GM12878 (cell line): ENCODE measurements around the gene LEKR1. TPM values are rescaled to one million over a fixed set of nuclear protein-coding genes. Genes with fewer than 3 reads are reported as not detected.

ENCODE experiments used
- BCL11A ChIP-seq: IDR thresholded peaks from 2 replicates; pipeline ENCODE4 v1.6.1; 2011; ENCODE audit warnings: low read depth, low read length
- BMI1 ChIP-seq: fragments of 450-650 bp; IDR thresholded peaks from 2 replicates; pipeline ENCODE4 v1.6.1; 2016; ENCODE audit warnings: mild to moderate bottlenecking, moderate library complexity, borderline replicate concordance
- BRCA1 ChIP-seq: IDR thresholded peaks from 2 replicates; pipeline ENCODE4 v1.6.1; 2011; ENCODE audit warnings: low read depth, low read length, improper control_type of control experiment
- ESRRA ChIP-seq: IDR thresholded peaks from 2 replicates; pipeline ENCODE4 v1.6.1; 2012; ENCODE audit warnings: mild to moderate bottlenecking, low read length, improper control_type of control experiment
- KLF5 ChIP-seq: fragments of 450-650 bp; IDR thresholded peaks from 2 replicates; pipeline ENCODE4 v1.6.1; 2014; ENCODE audit warnings: mild to moderate bottlenecking; ENCODE audit not compliant: partially characterized antibody
- LARP7 ChIP-seq: fragments of 450-650 bp; IDR thresholded peaks from 2 replicates; pipeline ENCODE4 v1.6.1; 2017; ENCODE audit warnings: mild to moderate bottlenecking
- MEF2B ChIP-seq: fragments of 450-650 bp; IDR thresholded peaks from 2 replicates; pipeline ENCODE4 v1.6.1; 2018; ENCODE audit warnings: mild to moderate bottlenecking, moderate library complexity; ENCODE audit not compliant: partially characterized antibody, poor library complexity, severe bottlenecking
- MTA2 ChIP-seq: fragments of 450-650 bp; IDR thresholded peaks from 2 replicates; pipeline ENCODE4 v1.6.1; 2016; ENCODE audit warnings: low read depth, mild to moderate bottlenecking, moderate library complexity
- POLR2A ChIP-seq: IDR thresholded peaks from 2 replicates; pipeline ENCODE4 v1.6.1; 2011; ENCODE audit warnings: low read depth, mild to moderate bottlenecking, low read length
- RELA ChIP-seq: fragments of 450-650 bp; IDR thresholded peaks from 2 replicates; pipeline ENCODE4 v1.8.0; 2014; ENCODE audit warnings: borderline replicate concordance; ENCODE audit not compliant: partially characterized antibody
- SMAD1 ChIP-seq: fragments of 450-650 bp; IDR thresholded peaks from 2 replicates; pipeline ENCODE4 v1.6.1; 2018; ENCODE audit warnings: mild to moderate bottlenecking, low read depth; ENCODE audit not compliant: partially characterized antibody
- SREBF1 ChIP-seq: IDR thresholded peaks from 2 replicates; pipeline ENCODE4 v1.6.1; 2012; ENCODE audit warnings: mild to moderate bottlenecking, low read length
- TAF1 ChIP-seq: IDR thresholded peaks from 2 replicates; pipeline ENCODE4 v1.6.1; 2011; ENCODE audit warnings: mild to moderate bottlenecking, low read depth, low read length, borderline replicate concordance
- ZBTB4 ChIP-seq: fragments of 450-650 bp; formaldehyde crosslinking; IDR thresholded peaks from 2 replicates; pipeline ENCODE4 v1.4.0; 2022; ENCODE audit warnings: mild to moderate bottlenecking, moderate library complexity
- polyA plus RNA-seq, 11 experiments: library from polyadenylated mRNA; depleted of rRNA in 4 of 11; unstranded in 6 of 11; stranded (reverse) in 5 of 11; fragments of >200 nt; fragmentation: Nextera tagmentation in 4 of 11; fragmentation: Illumina TruSeq in 1 of 11; extraction: Ambion mirVana in 4 of 11; extraction: Trizol in 1 of 11; gene quantifications; 1 replicate in 1 of 11; 2 replicates in 10 of 11; pipeline versions ENCODE4 v1.2.1 to v1.2.3, GENCODE V29; 2011 to 2016; ENCODE audit warnings: inconsistent platforms in 2 of 11, missing spikeins in 2 of 11, low read depth in 1 of 11
- total RNA-seq, 4 experiments: library from RNA; depleted of rRNA in 3 of 4; stranded (reverse); fragments of >200 nt in 3 of 4; fragmentation: Illumina TruSeq in 1 of 4; extraction: Trizol in 1 of 4; gene quantifications; 2 replicates each; pipeline versions ENCODE4 v1.2.1 to v1.2.3, GENCODE V29; 2013 to 2021
- TF ChIP-seq, protein P1 (sequence below): fragments of 450-650 bp; IDR thresholded peaks from 2 replicates; pipeline ENCODE4 v1.6.1; 2016; ENCODE audit warnings: mild to moderate bottlenecking
- TF ChIP-seq, protein P2 (sequence below): IDR thresholded peaks from 2 replicates; pipeline ENCODE4 v1.6.1; 2012; ENCODE audit warnings: improper control_type of control experiment, low read depth, low read length; ENCODE audit not compliant: insufficient replicate concordance
- TF ChIP-seq, protein P3 (sequence below): fragments of 450-650 bp; IDR thresholded peaks from 2 replicates; pipeline ENCODE4 v1.6.1; 2016; ENCODE audit warnings: mild to moderate bottlenecking
- TF ChIP-seq, protein P4 (sequence below): IDR thresholded peaks from 2 replicates; pipeline ENCODE4 v1.6.1; 2011; ENCODE audit warnings: low read depth, low read length, improper control_type of control experiment, borderline replicate concordance

The LEKR1 gene
- total and polyA plus RNA-seq, 10 of the 15 experiments (the other 5 are each of a cell fraction or from before 2014, with no cell fraction given), result 0.48 to 3.2 (median 1.3) TPM

DNA sequence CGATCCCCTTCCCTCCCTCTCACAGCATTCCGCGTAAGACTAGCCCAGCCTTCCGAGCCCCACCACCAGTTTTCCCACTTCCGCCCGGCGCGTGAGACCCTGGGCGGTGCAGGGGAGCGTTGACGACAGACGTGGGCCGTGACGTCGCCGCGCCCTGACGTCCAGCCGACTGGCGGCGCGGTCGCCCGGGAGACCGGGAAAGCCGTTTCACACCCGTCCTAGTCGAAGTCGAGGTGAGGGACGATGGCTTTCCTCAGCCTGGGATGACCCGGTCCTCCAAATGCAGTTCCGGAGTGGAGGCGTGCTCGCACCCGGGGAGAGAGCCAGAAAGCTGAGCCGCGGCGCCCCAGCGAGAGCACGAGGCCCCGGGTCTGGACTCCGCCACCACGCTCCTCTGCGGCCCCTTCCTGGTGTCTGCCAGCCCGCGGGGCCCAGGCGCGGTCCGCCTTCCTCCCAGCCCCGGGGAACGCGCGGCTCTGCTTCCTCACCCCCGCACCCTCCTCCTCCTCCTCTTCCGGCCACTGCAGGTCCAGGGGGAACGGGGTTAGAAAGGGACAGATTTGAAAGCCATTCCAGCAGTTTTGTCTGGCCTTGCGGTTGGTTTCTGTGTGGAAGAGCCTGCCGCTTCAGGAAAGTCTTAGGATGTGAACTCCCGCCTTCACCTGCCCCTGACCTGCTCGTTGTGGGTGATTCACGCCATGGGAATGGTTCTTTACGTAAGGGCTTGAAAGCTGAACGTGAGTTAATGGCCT is at the start of gene LEKR1 (continued):
- TF ChIP-seq, protein P1, sequence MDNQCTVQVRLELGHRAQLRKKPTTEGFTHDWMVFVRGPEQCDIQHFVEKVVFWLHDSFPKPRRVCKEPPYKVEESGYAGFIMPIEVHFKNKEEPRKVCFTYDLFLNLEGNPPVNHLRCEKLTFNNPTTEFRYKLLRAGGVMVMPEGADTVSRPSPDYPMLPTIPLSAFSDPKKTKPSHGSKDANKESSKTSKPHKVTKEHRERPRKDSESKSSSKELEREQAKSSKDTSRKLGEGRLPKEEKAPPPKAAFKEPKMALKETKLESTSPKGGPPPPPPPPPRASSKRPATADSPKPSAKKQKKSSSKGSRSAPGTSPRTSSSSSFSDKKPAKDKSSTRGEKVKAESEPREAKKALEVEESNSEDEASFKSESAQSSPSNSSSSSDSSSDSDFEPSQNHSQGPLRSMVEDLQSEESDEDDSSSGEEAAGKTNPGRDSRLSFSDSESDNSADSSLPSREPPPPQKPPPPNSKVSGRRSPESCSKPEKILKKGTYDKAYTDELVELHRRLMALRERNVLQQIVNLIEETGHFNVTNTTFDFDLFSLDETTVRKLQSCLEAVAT, result no peak; the same call in 1 of the 2 replicates
- no peak for TF ChIP-seq SMAD1
- no peak for TF ChIP-seq ZBTB4 (CRISPR knock-in tag)
- TF ChIP-seq, protein P2, sequence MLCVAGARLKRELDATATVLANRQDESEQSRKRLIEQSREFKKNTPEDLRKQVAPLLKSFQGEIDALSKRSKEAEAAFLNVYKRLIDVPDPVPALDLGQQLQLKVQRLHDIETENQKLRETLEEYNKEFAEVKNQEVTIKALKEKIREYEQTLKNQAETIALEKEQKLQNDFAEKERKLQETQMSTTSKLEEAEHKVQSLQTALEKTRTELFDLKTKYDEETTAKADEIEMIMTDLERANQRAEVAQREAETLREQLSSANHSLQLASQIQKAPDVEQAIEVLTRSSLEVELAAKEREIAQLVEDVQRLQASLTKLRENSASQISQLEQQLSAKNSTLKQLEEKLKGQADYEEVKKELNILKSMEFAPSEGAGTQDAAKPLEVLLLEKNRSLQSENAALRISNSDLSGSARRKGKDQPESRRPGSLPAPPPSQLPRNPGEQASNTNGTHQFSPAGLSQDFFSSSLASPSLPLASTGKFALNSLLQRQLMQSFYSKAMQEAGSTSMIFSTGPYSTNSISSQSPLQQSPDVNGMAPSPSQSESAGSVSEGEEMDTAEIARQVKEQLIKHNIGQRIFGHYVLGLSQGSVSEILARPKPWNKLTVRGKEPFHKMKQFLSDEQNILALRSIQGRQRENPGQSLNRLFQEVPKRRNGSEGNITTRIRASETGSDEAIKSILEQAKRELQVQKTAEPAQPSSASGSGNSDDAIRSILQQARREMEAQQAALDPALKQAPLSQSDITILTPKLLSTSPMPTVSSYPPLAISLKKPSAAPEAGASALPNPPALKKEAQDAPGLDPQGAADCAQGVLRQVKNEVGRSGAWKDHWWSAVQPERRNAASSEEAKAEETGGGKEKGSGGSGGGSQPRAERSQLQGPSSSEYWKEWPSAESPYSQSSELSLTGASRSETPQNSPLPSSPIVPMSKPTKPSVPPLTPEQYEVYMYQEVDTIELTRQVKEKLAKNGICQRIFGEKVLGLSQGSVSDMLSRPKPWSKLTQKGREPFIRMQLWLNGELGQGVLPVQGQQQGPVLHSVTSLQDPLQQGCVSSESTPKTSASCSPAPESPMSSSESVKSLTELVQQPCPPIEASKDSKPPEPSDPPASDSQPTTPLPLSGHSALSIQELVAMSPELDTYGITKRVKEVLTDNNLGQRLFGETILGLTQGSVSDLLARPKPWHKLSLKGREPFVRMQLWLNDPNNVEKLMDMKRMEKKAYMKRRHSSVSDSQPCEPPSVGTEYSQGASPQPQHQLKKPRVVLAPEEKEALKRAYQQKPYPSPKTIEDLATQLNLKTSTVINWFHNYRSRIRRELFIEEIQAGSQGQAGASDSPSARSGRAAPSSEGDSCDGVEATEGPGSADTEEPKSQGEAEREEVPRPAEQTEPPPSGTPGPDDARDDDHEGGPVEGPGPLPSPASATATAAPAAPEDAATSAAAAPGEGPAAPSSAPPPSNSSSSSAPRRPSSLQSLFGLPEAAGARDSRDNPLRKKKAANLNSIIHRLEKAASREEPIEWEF, result peak; percentile 18
- no peak; the same call in none of the 2 replicates for TF ChIP-seq BCL11A
- TF ChIP-seq POLR2A, result peak; percentile 74
- no peak for TF ChIP-seq SREBF1
- TF ChIP-seq TAF1, result 0 out of 2 replicates have a peak, but pooled peaks have one; percentile 19
- TF ChIP-seq MEF2B, result peak; percentile 7
- TF ChIP-seq KLF5, result no peak
- no peak for TF ChIP-seq BRCA1
- TF ChIP-seq MTA2, result peak; percentile 57; the same call in 1 of the 2 replicates
- no peak for TF ChIP-seq ESRRA
- TF ChIP-seq LARP7, result peak; percentile 65; the same call in 1 of the 2 replicates
- TF ChIP-seq, protein P3, sequence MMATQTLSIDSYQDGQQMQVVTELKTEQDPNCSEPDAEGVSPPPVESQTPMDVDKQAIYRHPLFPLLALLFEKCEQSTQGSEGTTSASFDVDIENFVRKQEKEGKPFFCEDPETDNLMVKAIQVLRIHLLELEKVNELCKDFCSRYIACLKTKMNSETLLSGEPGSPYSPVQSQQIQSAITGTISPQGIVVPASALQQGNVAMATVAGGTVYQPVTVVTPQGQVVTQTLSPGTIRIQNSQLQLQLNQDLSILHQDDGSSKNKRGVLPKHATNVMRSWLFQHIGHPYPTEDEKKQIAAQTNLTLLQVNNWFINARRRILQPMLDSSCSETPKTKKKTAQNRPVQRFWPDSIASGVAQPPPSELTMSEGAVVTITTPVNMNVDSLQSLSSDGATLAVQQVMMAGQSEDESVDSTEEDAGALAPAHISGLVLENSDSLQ, result peak; percentile 70
- no peak for TF ChIP-seq RELA
- TF ChIP-seq, protein P4, sequence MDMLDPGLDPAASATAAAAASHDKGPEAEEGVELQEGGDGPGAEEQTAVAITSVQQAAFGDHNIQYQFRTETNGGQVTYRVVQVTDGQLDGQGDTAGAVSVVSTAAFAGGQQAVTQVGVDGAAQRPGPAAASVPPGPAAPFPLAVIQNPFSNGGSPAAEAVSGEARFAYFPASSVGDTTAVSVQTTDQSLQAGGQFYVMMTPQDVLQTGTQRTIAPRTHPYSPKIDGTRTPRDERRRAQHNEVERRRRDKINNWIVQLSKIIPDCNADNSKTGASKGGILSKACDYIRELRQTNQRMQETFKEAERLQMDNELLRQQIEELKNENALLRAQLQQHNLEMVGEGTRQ, result no peak
- peak; percentile 82 for TF ChIP-seq BMI1
